Stomach (tissue), 9 donors: ENCODE measurements around the gene GRIK2. TPM values are rescaled to one million over a fixed set of nuclear protein-coding genes. Genes with fewer than 3 reads are reported as not detected.

ENCODE experiments used
- DNase-seq, 2 donors: peaks; one replicate each; pipeline versions ENCODE4 v3.0.0 to v3.0.0-alpha.2; 2013 to 2019
- H3K27ac ChIP-seq, 5 donors: fragments of 200-600 bp in 4 of 5; sonication (generic) in 4 of 5; one replicate each; pipeline ENCODE4 v1.5.1; 2013 to 2019; ENCODE audit warnings: mild to moderate bottlenecking in 1 of 5, moderate library complexity in 1 of 5
- H3K27me3 ChIP-seq, 3 donors: fragments of 200-600 bp; sonication (generic); one replicate each; pipeline ENCODE4 v1.5.1; 2017 to 2019; ENCODE audit warnings: mixed run types in 1 of 3
- H3K36me3 ChIP-seq, 4 donors: fragments of 200-600 bp; sonication (generic); 1 replicate in 3 of 4; 2 replicates in 1 of 4; pipeline ENCODE4 v1.5.1; 2016 to 2019
- H3K4me1 ChIP-seq, 4 donors: fragments of 200-600 bp; sonication (generic); one replicate each; pipeline ENCODE4 v1.5.1; 2016 to 2019
- H3K4me3 ChIP-seq, 4 donors: fragments of 200-600 bp; sonication (generic) in 3 of 4; one replicate each; pipeline ENCODE4 v1.5.1; 2016 to 2019; ENCODE audit warnings: mild to moderate bottlenecking in 1 of 4
- H3K9me3 ChIP-seq, 4 donors: fragments of 200-600 bp; sonication (generic); one replicate each; pipeline ENCODE4 v1.5.1; 2016 to 2019
- EP300 ChIP-seq: sonication (generic); formaldehyde crosslinking; IDR thresholded peaks from one replicate; pipeline ENCODE4 v1.6.1; 2017; ENCODE audit warnings: antibody characterized with exemption
- POLR2A ChIP-seq, 4 donors: fragments of 450-650 bp; IDR thresholded peaks; one replicate each; pipeline ENCODE4 v1.6.1; 2016; ENCODE audit warnings: antibody characterized with exemption in 4 of 4, control low read depth in 2 of 4, mild to moderate bottlenecking in 1 of 4, moderate library complexity in 1 of 4
- POLR2AphosphoS5 ChIP-seq, 3 donors: sonication (generic); formaldehyde crosslinking; IDR thresholded peaks; one replicate each; pipeline ENCODE4 v1.6.1; 2016; ENCODE audit warnings: antibody characterized with exemption in 3 of 3
- WGBS, 5 donors: extraction: QIAGEN DNeasy Blood & Tissue Kit in 3 of 5; methylation state at CpG; one replicate each; pipeline versions ENCODE4 v1.1.5 to v1.1.7; 2013 to 2018; 5-methylcytosine and 5-hydroxymethylcytosine counted together
- intact Hi-C: fragments of 100-400 bp; cut with DNase I; formaldehyde crosslinking; loops from one replicate; pipeline ENCODE4 v1.15.1; 2023; ENCODE audit warnings: low total_unique reads
- polyA plus RNA-seq, 3 donors: library from polyadenylated mRNA; stranded (reverse); fragments of 200-250 nt; gene quantifications; one replicate each; pipeline ENCODE4 v1.2.3, GENCODE V29; 2013
- total RNA-seq, 5 donors: library from RNA; depleted of rRNA; stranded (reverse); fragments of >200 nt; gene quantifications; one replicate each; pipeline versions ENCODE4 v1.1.0 to v1.2.3, GENCODE V29; 2014 to 2016
- TF ChIP-seq, protein P1 (sequence below), 7 experiments: fragments of 450-650 bp in 4 of 7; fragments of 200-600 bp in 3 of 7; sonication (generic) in 3 of 7; IDR thresholded peaks; one replicate each; pipeline ENCODE4 v1.5.1; 2016 to 2019; ENCODE audit warnings: antibody characterized with exemption in 7 of 7, control low read depth in 2 of 7, mild to moderate bottlenecking in 1 of 7
- donor health status: healthy with polysubstance abuse.
- donor health status: Bipolar disorder and iron deficiency.
- donor health status: healthy.

GRIK2 gene
- total and polyA plus RNA-seq, 8 donors = 0.06 to 7.7 (median 0.50) TPM; not detected in 3

DNA sequence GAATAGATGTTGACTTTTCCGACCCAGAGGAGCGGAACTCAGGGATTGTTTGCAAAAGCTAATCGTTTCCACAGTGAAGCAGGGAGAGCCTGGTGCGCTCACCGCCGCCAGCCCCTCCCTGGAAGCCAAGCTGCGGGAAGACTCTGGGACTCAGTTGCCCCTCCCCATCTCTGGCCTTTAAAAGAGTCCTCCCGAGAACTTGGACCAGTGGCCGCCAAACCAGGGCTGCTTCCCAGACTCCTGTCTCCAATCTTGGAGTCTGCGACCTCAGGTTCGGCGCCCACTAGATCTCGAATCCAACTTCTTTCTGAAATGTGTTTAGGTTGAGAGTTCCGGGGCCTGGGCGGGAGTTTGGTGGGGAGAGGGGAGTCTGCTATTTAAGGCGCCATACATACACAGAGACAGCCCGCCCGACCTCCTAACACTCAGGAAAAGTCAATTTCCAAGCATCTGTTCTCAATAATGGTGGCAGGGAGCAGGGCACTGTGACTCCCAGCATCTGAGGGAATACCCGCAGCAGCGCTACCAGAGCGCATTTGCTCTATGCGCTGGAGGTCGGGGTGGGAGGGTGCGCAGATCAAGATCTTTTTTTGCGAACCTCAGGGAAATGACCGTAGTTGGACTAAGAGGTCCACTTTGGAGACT, 800 bp upstream of the GRIK2 start:
- DNase-seq = peak in 1 of 2 donors; percentile 5
- H3K4me3 ChIP-seq = peak overlapping the region; percentile 42 to 58 (median 50)
- H3K4me1 ChIP-seq = peaks cover 7 to 25% (median 20%) of the 10 kb centered on the region in 4 donors
- H3K36me3 ChIP-seq = no peaks in the 10 kb centered on the region
- H3K9me3 ChIP-seq = no peaks in the 10 kb centered on the region
- H3K27me3 ChIP-seq = peaks cover 11 to 67% (median 32%) of the 10 kb centered on the region in 3 donors
- intact Hi-C loops = no loop called here
- 3 to 6% (median 5%) methylated on average over 24 to 26 of the region's 26 CpGs for WGBS, 5 donors
- TF ChIP-seq POLR2A (IDR thresholded peaks at IDR 0.05) = no peak
- TF ChIP-seq, protein P1, sequence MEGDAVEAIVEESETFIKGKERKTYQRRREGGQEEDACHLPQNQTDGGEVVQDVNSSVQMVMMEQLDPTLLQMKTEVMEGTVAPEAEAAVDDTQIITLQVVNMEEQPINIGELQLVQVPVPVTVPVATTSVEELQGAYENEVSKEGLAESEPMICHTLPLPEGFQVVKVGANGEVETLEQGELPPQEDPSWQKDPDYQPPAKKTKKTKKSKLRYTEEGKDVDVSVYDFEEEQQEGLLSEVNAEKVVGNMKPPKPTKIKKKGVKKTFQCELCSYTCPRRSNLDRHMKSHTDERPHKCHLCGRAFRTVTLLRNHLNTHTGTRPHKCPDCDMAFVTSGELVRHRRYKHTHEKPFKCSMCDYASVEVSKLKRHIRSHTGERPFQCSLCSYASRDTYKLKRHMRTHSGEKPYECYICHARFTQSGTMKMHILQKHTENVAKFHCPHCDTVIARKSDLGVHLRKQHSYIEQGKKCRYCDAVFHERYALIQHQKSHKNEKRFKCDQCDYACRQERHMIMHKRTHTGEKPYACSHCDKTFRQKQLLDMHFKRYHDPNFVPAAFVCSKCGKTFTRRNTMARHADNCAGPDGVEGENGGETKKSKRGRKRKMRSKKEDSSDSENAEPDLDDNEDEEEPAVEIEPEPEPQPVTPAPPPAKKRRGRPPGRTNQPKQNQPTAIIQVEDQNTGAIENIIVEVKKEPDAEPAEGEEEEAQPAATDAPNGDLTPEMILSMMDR (IDR thresholded peaks at IDR 0.05) = no peak
- no peak for TF ChIP-seq POLR2AphosphoS5 (IDR thresholded peaks at IDR 0.05)
- TF ChIP-seq EP300 = no peak
- no peak overlapping the region for H3K27ac ChIP-seq

DNA sequence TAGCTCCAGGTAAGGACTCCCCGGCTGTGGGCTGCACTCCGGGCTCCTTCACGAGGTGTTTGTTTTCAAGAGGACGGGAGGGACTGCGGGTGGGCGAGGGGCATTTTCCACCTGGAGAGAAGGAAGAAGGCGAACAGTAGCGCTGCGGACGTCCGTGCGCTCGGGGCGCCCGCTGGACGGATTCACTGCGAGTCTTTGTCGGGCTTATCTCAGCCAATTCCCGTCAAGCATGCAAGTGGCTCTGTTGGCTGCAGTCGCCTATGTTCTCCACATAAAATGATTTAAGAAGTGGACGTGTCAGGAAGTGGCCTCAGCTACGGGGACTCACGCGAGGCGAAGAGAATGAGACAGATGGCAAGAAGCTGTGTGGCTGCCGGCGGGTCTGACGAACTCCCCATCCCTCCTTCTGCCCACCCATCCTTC, 332 bp downstream of the GRIK2 start:
- Histone ChIP-seq H3K27me3 (peaks cover 11 to 78% (median 38%) of the 10 kb centered on the region in 3 donors), H3K36me3 (no peaks in the 10 kb centered on the region), H3K4me1 (peaks cover 7 to 25% (median 20%) of the 10 kb centered on the region in 4 donors), H3K27ac (peak overlapping the region in 1 of 5 donors; percentile 9), H3K4me3 (peak overlapping the region; percentile 42 to 58 (median 50)), H3K9me3 (peaks cover 0 to 4% (median 2%) of the 10 kb centered on the region in 4 donors)
- TF ChIP-seq, protein P1 (IDR thresholded peaks at IDR 0.05) = no peak
- TF ChIP-seq POLR2AphosphoS5 (IDR thresholded peaks at IDR 0.05) (no peak), POLR2A (IDR thresholded peaks at IDR 0.05) (no peak), EP300 (no peak)
- peak in 1 of 2 donors; percentile 47 for DNase-seq
- intact Hi-C loops = no loop called here
- WGBS, 5 donors = 1 to 2% (median 1%) methylated on average over 27 to 28 of the region's 28 CpGs

DNA sequence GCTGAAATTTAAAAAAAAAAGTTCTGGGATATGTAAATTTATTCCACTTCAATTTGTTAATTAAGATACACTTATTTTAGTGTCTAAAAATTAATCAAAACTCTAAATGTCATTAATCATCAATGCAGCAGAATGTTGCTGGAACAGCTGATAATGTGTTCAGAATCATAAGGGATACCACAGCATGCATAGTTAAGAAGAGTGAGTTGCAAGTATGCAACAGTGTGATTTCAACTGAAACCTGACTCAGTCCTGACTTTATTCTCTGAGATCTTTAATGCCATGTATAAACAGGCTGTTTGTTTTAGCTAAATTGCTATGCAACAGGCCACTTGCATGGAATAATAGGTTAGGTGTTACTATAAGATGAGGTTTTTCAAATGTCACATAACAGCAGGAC, 1.4 kb downstream of the GRIK2 start:
- intact Hi-C loops = no loop called here
- H3K4me3 ChIP-seq = no peak overlapping the region
- DNase-seq = no peak
- H3K4me1 ChIP-seq = peaks cover 7 to 25% (median 20%) of the 10 kb centered on the region in 4 donors
- H3K27ac ChIP-seq = no peak overlapping the region
- TF ChIP-seq, protein P1 (IDR thresholded peaks at IDR 0.05) = no peak
- TF ChIP-seq POLR2A (IDR thresholded peaks at IDR 0.05) (no peak), EP300 (no peak), POLR2AphosphoS5 (IDR thresholded peaks at IDR 0.05) (no peak)
- peaks cover 0 to 4% (median 2%) of the 10 kb centered on the region in 4 donors for H3K9me3 ChIP-seq
- H3K27me3 ChIP-seq = peaks cover 11 to 85% (median 49%) of the 10 kb centered on the region in 3 donors
- H3K36me3 ChIP-seq = no peaks in the 10 kb centered on the region

DNA sequence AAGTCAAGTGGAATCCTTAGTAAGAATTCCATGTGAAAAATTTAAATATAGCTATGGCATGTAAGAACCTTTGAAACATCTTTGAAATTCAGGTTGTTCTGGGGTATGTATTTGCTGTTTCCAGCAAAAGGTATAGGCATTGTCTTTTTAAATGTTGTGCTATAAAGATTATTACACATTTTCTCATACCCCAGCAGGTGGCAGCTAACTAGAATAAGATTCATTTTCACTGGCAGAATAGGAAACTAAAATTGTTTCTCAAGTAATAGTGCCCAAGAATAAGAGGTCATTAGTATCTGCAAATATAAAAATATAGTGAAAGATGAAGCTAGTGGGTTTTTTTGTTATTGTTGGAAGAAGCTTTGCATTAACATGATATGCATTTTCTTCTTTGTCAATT, 1.8 kb downstream of the GRIK2 start:
- TF ChIP-seq POLR2AphosphoS5 (IDR thresholded peaks at IDR 0.05) = no peak
- TF ChIP-seq EP300 = no peak
- TF ChIP-seq POLR2A (IDR thresholded peaks at IDR 0.05) = no peak
- TF ChIP-seq, protein P1 (IDR thresholded peaks at IDR 0.05) = no peak
- H3K27ac ChIP-seq = no peak overlapping the region
- no peaks in the 10 kb centered on the region for H3K36me3 ChIP-seq
- no peak overlapping the region for H3K4me3 ChIP-seq
- peaks cover 0 to 4% (median 2%) of the 10 kb centered on the region in 4 donors for H3K9me3 ChIP-seq
- peak in 1 of 2 donors; percentile 19 for DNase-seq
- intact Hi-C loops = no loop called here
- H3K4me1 ChIP-seq = peaks cover 7 to 25% (median 20%) of the 10 kb centered on the region in 4 donors
- peaks cover 11 to 85% (median 50%) of the 10 kb centered on the region in 3 donors for H3K27me3 ChIP-seq
